Measurements from ENCODE around the gene DNM1. TPM values are rescaled to one million over a fixed set of nuclear protein-coding genes. Genes with fewer than 3 reads are reported as not detected.

The DNM1 gene
- total RNA-seq, 1 experiment from 2014 or later, result 2.0 TPM

- Mint-ChIP-seq H3K9me3 (ENCODE audit: unreplicated experiment) (no peaks in the 10 kb centered on the region), H3K4me1 (ENCODE audit: insufficient read depth, unreplicated experiment) (no peaks in the 10 kb centered on the region), H3K4me3 (ENCODE audit: unreplicated experiment) (no peak overlapping the region), H3K27ac (ENCODE audit: low read depth, unreplicated experiment) (no peak overlapping the region), H3K27me3 (ENCODE audit: insufficient read depth, unreplicated experiment) (peaks cover 12% of the 10 kb centered on the region), H3K36me3 (ENCODE audit: insufficient read depth, unreplicated experiment) (no peaks in the 10 kb centered on the region)
- DNase-seq (ENCODE audit: unreplicated experiment), result no peak
- ChIA-PET CTCF (interaction anchor here (0.6 kb wide), 1 partner anchor 110 kb away, joined by 3 read pairs; no protein-coding TSS in a partner anchor), POLR2A (no interaction called here)
- intact Hi-C loops (cut with micrococcal nuclease), result no loop called here
- no peak for TF ChIP-seq CTCF (IDR thresholded peaks at IDR 0.05; ENCODE audit: unreplicated experiment)
- no TSS peak for BruUV-seq (replicated peaks)
Observed at GRCh38 chr9:128231638-128232527, 28.7 kb downstream of the DNM1 start.

GRCh38 chr9:128232528-128233428, 29.6 kb downstream of the DNM1 start:
- ChIA-PET CTCF (no interaction called here), POLR2A (interaction anchor here (0.8 kb wide), 1 partner anchor 18 kb away, joined by 3 read pairs; no protein-coding TSS in a partner anchor)
- TF ChIP-seq CTCF (IDR thresholded peaks at IDR 0.05; ENCODE audit: unreplicated experiment), result no peak
- Mint-ChIP-seq H3K4me1 (ENCODE audit: insufficient read depth, unreplicated experiment) (no peaks in the 10 kb centered on the region), H3K36me3 (ENCODE audit: insufficient read depth, unreplicated experiment) (no peaks in the 10 kb centered on the region), H3K4me3 (ENCODE audit: unreplicated experiment) (no peak overlapping the region), H3K9me3 (ENCODE audit: unreplicated experiment) (no peaks in the 10 kb centered on the region), H3K27ac (ENCODE audit: low read depth, unreplicated experiment) (no peak overlapping the region), H3K27me3 (ENCODE audit: insufficient read depth, unreplicated experiment) (peaks cover 12% of the 10 kb centered on the region)
- intact Hi-C loops (cut with micrococcal nuclease), result no loop called here
- no TSS peak for BruUV-seq (replicated peaks)
- no peak for DNase-seq (ENCODE audit: unreplicated experiment)

GRCh38 chr9:128233817-128234406, 30.7 kb downstream of the DNM1 start:
- Mint-ChIP-seq H3K9me3 (ENCODE audit: unreplicated experiment) (no peaks in the 10 kb centered on the region), H3K36me3 (ENCODE audit: insufficient read depth, unreplicated experiment) (no peaks in the 10 kb centered on the region), H3K27me3 (ENCODE audit: insufficient read depth, unreplicated experiment) (peaks cover 17% of the 10 kb centered on the region), H3K4me3 (ENCODE audit: unreplicated experiment) (no peak overlapping the region), H3K4me1 (ENCODE audit: insufficient read depth, unreplicated experiment) (no peaks in the 10 kb centered on the region), H3K27ac (ENCODE audit: low read depth, unreplicated experiment) (no peak overlapping the region)
- no peak for DNase-seq (ENCODE audit: unreplicated experiment)
- intact Hi-C loops (cut with micrococcal nuclease), result no loop called here
- CTCF ChIA-PET, result no interaction called here
- no peak for TF ChIP-seq CTCF (IDR thresholded peaks at IDR 0.05; ENCODE audit: unreplicated experiment)
- POLR2A ChIA-PET, result interaction anchor here (0.8 kb wide), 1 partner anchor 16 kb away, joined by 3 read pairs; no protein-coding TSS in a partner anchor
- no TSS peak for BruUV-seq (replicated peaks)
